IMR-90 (cell line): ENCODE measurements around the gene PLXDC2. TPM values are rescaled to one million over a fixed set of nuclear protein-coding genes. Genes with fewer than 3 reads are reported as not detected.

Experiments used
- ATAC-seq: fragments of 200-7000 bp; cut with Tn5 transposase; 2 replicates; pipeline ENCODE4 v1.9.1; 2020; ENCODE audit warnings: low read depth, mild to moderate bottlenecking, moderate library complexity
- BruUV-seq: library from RNA; stranded (reverse); fragments of 400-500 nt; replicated peaks from 2 replicates; lab custom pipeline; 2021; lab: Mats Ljungman, UMichigan
- CTCF ChIA-PET: fragments of 300-600 bp; formaldehyde crosslinking; extraction: SDS; loops from one replicate; lab custom pipeline; 2021; ENCODE audit warnings: antibody characterized with exemption; lab: Yijun Ruan, JAX
- POLR2A ChIA-PET: fragments of 300-600 bp; sonication (Branson Sonifier 250); formaldehyde crosslinking; loops from one replicate; lab custom pipeline; 2022; ENCODE audit warnings: antibody characterized with exemption; ENCODE audit not compliant: unreplicated experiment; lab: Charles Lee
- DNase-seq: peaks from one replicate; pipeline ENCODE4 v3.0.0; 2013
- H2AFZ ChIP-seq: replicated peaks from 2 replicates; pipeline ENCODE3; 2013; ENCODE audit warnings: low read length, mild to moderate bottlenecking; ENCODE audit not compliant: poor library complexity
- H2AK5ac ChIP-seq: 2 replicates; pipeline ENCODE4 v1.6.1; 2013; ENCODE audit warnings: low read depth, low read length, inconsistent platforms
- H2AK9ac ChIP-seq: replicated peaks from 2 replicates; pipeline ENCODE3; 2013; ENCODE audit warnings: mild to moderate bottlenecking, low read depth, low read length, moderate library complexity; ENCODE audit not compliant: poor library complexity
- H2BK120ac ChIP-seq: 2 replicates; pipeline ENCODE4 v1.6.1; 2013; ENCODE audit warnings: low read depth, low read length, inconsistent platforms
- H2BK15ac ChIP-seq: 3 replicates; pipeline ENCODE4 v1.6.1; 2013; ENCODE audit warnings: low read depth, low read length, inconsistent platforms
- H2BK20ac ChIP-seq: 2 replicates; pipeline ENCODE4 v1.6.1; 2013; ENCODE audit warnings: low read depth, mild to moderate bottlenecking, inconsistent platforms, low read length, moderate library complexity
- H2BK5ac ChIP-seq: 2 replicates; pipeline ENCODE4 v1.6.1; 2013; ENCODE audit warnings: mild to moderate bottlenecking, low read depth, low read length, inconsistent platforms; ENCODE audit not compliant: poor library complexity, severe bottlenecking
- H3K14ac ChIP-seq: replicated peaks from 2 replicates; pipeline ENCODE4 v1.6.1; 2013; ENCODE audit warnings: low read depth, low read length, inconsistent platforms
- H3K18ac ChIP-seq: 2 replicates; pipeline ENCODE4 v1.6.1; 2013; ENCODE audit warnings: low read depth, low read length, control low read depth
- H3K23ac ChIP-seq: 2 replicates; pipeline ENCODE4 v1.6.1; 2013; ENCODE audit warnings: low read depth, low read length, inconsistent platforms
- H3K27ac ChIP-seq: 2 replicates; pipeline ENCODE4 v1.5.1; 2013; ENCODE audit warnings: mild to moderate bottlenecking, control low read depth, low read length; ENCODE audit not compliant: insufficient read depth
- H3K27me3 ChIP-seq: 2 replicates; pipeline ENCODE4 v1.6.1; 2013; ENCODE audit warnings: low read length; ENCODE audit not compliant: control insufficient read depth, insufficient read depth
- H3K36me3 ChIP-seq: 2 replicates; pipeline ENCODE4 v1.6.1; 2013; ENCODE audit warnings: low read length, mixed read lengths; ENCODE audit not compliant: control insufficient read depth, insufficient read depth
- H3K4ac ChIP-seq: 2 replicates; pipeline ENCODE4 v1.6.1; 2013; ENCODE audit warnings: low read depth, low read length, inconsistent platforms
- H3K4me1 ChIP-seq: 2 replicates; pipeline ENCODE4 v1.6.1; 2013; ENCODE audit warnings: low read length, mixed read lengths; ENCODE audit not compliant: control insufficient read depth, insufficient read depth
- H3K4me2 ChIP-seq: 2 replicates; pipeline ENCODE4 v1.6.1; 2013; ENCODE audit warnings: low read depth, mild to moderate bottlenecking, control low read depth, low read length, moderate library complexity
- H3K4me3 ChIP-seq: 2 replicates; pipeline ENCODE4 v1.5.1; 2013; ENCODE audit warnings: low read depth, mild to moderate bottlenecking, control low read depth, low read length, moderate library complexity; ENCODE audit not compliant: insufficient read depth
- H3K56ac ChIP-seq: 2 replicates; pipeline ENCODE4 v1.6.1; 2013; ENCODE audit warnings: low read length, inconsistent platforms; ENCODE audit not compliant: insufficient read depth; ENCODE audit errors: extremely low read depth
- H3K79me1 ChIP-seq, 2 experiments: 2 replicates each; pipeline ENCODE4 v1.6.1; 2013; ENCODE audit warnings: low read length in 2 of 2, inconsistent platforms in 1 of 2, low read depth in 1 of 2
- H3K9ac ChIP-seq: 2 replicates; pipeline ENCODE4 v1.6.1; 2013; ENCODE audit warnings: low read depth, low read length, control low read depth
- H3K9me1 ChIP-seq: 2 replicates; pipeline ENCODE4 v1.6.1; 2013; ENCODE audit warnings: low read length, inconsistent platforms; ENCODE audit not compliant: insufficient read depth
- H3K9me3 ChIP-seq: 2 replicates; pipeline ENCODE4 v1.6.1; 2013; ENCODE audit warnings: low read length; ENCODE audit not compliant: control insufficient read depth, insufficient read depth
- H4K20me1 ChIP-seq: 2 replicates; pipeline ENCODE4 v1.6.1; 2013; ENCODE audit warnings: low read length, inconsistent platforms; ENCODE audit not compliant: insufficient read depth
- H4K5ac ChIP-seq: 2 replicates; pipeline ENCODE4 v1.6.1; 2013; ENCODE audit warnings: mild to moderate bottlenecking, low read depth, low read length, control low read depth
- H4K8ac ChIP-seq, 2 experiments: 2 replicates each; pipeline ENCODE4 v1.6.1; 2013; ENCODE audit warnings: low read depth in 2 of 2, low read length in 2 of 2, control low read depth in 1 of 2, inconsistent platforms in 1 of 2
- H4K91ac ChIP-seq: 2 replicates; pipeline ENCODE4 v1.6.1; 2013; ENCODE audit warnings: low read depth, low read length, inconsistent platforms; ENCODE audit not compliant: insufficient read depth
- BHLHE40 ChIP-seq: fragments of 150-350 bp; IDR thresholded peaks from 2 replicates; pipeline ENCODE4 v1.6.1; 2016; ENCODE audit warnings: mild to moderate bottlenecking, low read depth, low read length
- CEBPB ChIP-seq: IDR thresholded peaks from 2 replicates; pipeline ENCODE4 v1.6.1; 2012; ENCODE audit warnings: low read depth, low read length, improper control_type of control experiment
- CHD1 ChIP-seq: IDR thresholded peaks from 2 replicates; pipeline ENCODE4 v1.6.1; 2012; ENCODE audit warnings: low read depth, low read length, improper control_type of control experiment
- FOS ChIP-seq: fragments of 150-350 bp; IDR thresholded peaks from 2 replicates; pipeline ENCODE4 v1.6.1; 2016; ENCODE audit warnings: low read depth, low read length
- MAFK ChIP-seq: IDR thresholded peaks from 2 replicates; pipeline ENCODE4 v1.6.1; 2012; ENCODE audit warnings: low read depth, low read length, improper control_type of control experiment
- MAZ ChIP-seq: IDR thresholded peaks from 2 replicates; pipeline ENCODE4 v1.6.1; 2012; ENCODE audit warnings: low read depth, mild to moderate bottlenecking, low read length, improper control_type of control experiment, moderate library complexity, borderline replicate concordance
- MXI1 ChIP-seq: IDR thresholded peaks from 2 replicates; pipeline ENCODE4 v1.6.1; 2012; ENCODE audit warnings: low read depth, mild to moderate bottlenecking, low read length, moderate library complexity, borderline replicate concordance
- NFE2L2 ChIP-seq: fragments of 150-350 bp; IDR thresholded peaks from 2 replicates; pipeline ENCODE4 v1.6.1; 2016; ENCODE audit warnings: low read depth, mild to moderate bottlenecking, low read length
- POLR2A ChIP-seq: IDR thresholded peaks from 2 replicates; pipeline ENCODE4 v1.6.1; 2012; ENCODE audit warnings: mild to moderate bottlenecking, low read depth, low read length
- RAD21 ChIP-seq: IDR thresholded peaks from 2 replicates; pipeline ENCODE4 v1.6.1; 2012; ENCODE audit warnings: low read length, improper control_type of control experiment
- RCOR1 ChIP-seq: IDR thresholded peaks from 2 replicates; pipeline ENCODE4 v1.6.1; 2012; ENCODE audit warnings: mild to moderate bottlenecking, low read length, improper control_type of control experiment; ENCODE audit not compliant: insufficient replicate concordance
- RFX5 ChIP-seq: IDR thresholded peaks from 2 replicates; pipeline ENCODE4 v1.8.0; 2012; ENCODE audit warnings: low read depth, mild to moderate bottlenecking, low read length, moderate library complexity
- SMC3 ChIP-seq: fragments of 150-350 bp; IDR thresholded peaks from 2 replicates; pipeline ENCODE4 v1.6.1; 2016; ENCODE audit warnings: low read depth, mild to moderate bottlenecking, antibody characterized with exemption, low read length, moderate library complexity
- dilution Hi-C: fragments of 300-500 bp; cut with HindIII; formaldehyde crosslinking; loops from one replicate; pipeline ENCODE4 v1.14.3; 2018; ENCODE audit warnings: low sequenced_read_pairs; ENCODE audit not compliant: unreplicated experiment
- in situ Hi-C: fragments of 300-500 bp; cut with MboI; formaldehyde crosslinking; loops from 3 replicates; pipeline ENCODE4 v1.14.3; 2019; ENCODE audit warnings: low sequenced_read_pairs, inconsistent platforms, mixed read lengths
- intact Hi-C: fragments of 100-400 bp; cut with micrococcal nuclease; formaldehyde crosslinking; loops from 2 replicates; pipeline ENCODE4 v1.10.0; 2022
- polyA plus RNA-seq, 3 experiments: library from polyadenylated mRNA; depleted of rRNA; stranded (reverse); fragments of >200 nt; gene quantifications; 2 replicates each; pipeline ENCODE4 v1.2.3, GENCODE V29; 2012; ENCODE audit warnings: low replicate concordance in 1 of 3
- total RNA-seq: library from RNA; depleted of rRNA; stranded (reverse); fragments of >200 nt; gene quantifications from 2 replicates; pipeline ENCODE4 v1.2.3, GENCODE V29; 2012
- TF ChIP-seq, protein P1 (sequence below): fragments of 150-350 bp; IDR thresholded peaks from 2 replicates; pipeline ENCODE4 v1.6.1; 2017; ENCODE audit warnings: mild to moderate bottlenecking, antibody characterized with exemption, low read length, low read depth
- TF ChIP-seq, protein P2 (sequence below): fragments of 150-350 bp; IDR thresholded peaks from 2 replicates; pipeline ENCODE4 v1.6.1; 2016; ENCODE audit warnings: low read depth, mild to moderate bottlenecking, low read length, moderate library complexity, borderline replicate concordance
- TF ChIP-seq, protein P3 (sequence below): conservative IDR thresholded peaks from 2 replicates; pipeline ENCODE4 v1.5.1; 2012; ENCODE audit warnings: mild to moderate bottlenecking, low read depth, low read length, improper control_type of control experiment

PLXDC2 gene
- total and polyA plus RNA-seq, 2 of the 4 experiments (the other 2 are of a cell fraction) = 3.2 to 6.1 TPM

DNA sequence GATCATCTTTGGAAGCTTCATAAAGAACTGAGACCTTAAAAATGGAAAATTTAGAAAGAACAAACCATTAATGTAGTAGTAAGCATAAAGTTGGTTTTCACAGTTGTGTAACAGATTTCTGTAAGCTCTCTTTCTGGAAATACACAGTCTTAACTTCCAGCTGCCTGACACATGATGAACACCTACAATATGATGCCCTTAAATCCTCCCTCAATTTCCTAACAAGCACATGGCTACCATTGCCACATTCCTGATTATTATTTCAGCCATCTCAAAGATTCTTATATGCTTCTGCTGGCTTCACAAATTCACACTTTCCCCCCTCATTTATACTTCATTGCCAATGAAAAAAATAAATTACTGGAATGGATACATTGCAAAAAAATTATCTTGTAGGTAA is 49.4 kb downstream of the PLXDC2 start:
- no peak overlapping the region for H2BK5ac ChIP-seq
- ChIA-PET CTCF (no interaction called here), POLR2A (no interaction called here)
- H3K18ac ChIP-seq = no peak overlapping the region
- no peak overlapping the region for H2AK5ac ChIP-seq
- no peak overlapping the region for H2AFZ ChIP-seq
- ATAC-seq = no peak
- no peaks in the 10 kb centered on the region for H4K20me1 ChIP-seq
- H3K9me3 ChIP-seq = no peaks in the 10 kb centered on the region
- H3K27me3 ChIP-seq = no peaks in the 10 kb centered on the region
- H3K9ac ChIP-seq = no peak overlapping the region
- no peaks in the 10 kb centered on the region for H3K79me1 ChIP-seq
- BruUV-seq = no TSS peak
- no peak for DNase-seq
- H2BK120ac ChIP-seq = no peak overlapping the region
- H3K4ac ChIP-seq = no peak overlapping the region
- no peak overlapping the region for H4K8ac ChIP-seq
- in situ Hi-C loops = no loop called here
- no peak overlapping the region for H3K23ac ChIP-seq
- no peak overlapping the region for H3K14ac ChIP-seq
- dilution Hi-C loops = no loop called here
- no peak overlapping the region for H3K27ac ChIP-seq
- no peak for TF ChIP-seq CEBPB
- no peak for TF ChIP-seq POLR2A
- TF ChIP-seq, protein P1, sequence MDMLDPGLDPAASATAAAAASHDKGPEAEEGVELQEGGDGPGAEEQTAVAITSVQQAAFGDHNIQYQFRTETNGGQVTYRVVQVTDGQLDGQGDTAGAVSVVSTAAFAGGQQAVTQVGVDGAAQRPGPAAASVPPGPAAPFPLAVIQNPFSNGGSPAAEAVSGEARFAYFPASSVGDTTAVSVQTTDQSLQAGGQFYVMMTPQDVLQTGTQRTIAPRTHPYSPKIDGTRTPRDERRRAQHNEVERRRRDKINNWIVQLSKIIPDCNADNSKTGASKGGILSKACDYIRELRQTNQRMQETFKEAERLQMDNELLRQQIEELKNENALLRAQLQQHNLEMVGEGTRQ = no peak
- TF ChIP-seq, protein P2, sequence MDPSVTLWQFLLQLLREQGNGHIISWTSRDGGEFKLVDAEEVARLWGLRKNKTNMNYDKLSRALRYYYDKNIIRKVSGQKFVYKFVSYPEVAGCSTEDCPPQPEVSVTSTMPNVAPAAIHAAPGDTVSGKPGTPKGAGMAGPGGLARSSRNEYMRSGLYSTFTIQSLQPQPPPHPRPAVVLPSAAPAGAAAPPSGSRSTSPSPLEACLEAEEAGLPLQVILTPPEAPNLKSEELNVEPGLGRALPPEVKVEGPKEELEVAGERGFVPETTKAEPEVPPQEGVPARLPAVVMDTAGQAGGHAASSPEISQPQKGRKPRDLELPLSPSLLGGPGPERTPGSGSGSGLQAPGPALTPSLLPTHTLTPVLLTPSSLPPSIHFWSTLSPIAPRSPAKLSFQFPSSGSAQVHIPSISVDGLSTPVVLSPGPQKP = no peak
- no peak for TF ChIP-seq RCOR1
- no peak for TF ChIP-seq SMC3
- TF ChIP-seq NFE2L2 = no peak
- TF ChIP-seq MAZ = no peak
- TF ChIP-seq CHD1 = no peak
- no peak for TF ChIP-seq MAFK
- no peak for TF ChIP-seq RAD21
- no peak for TF ChIP-seq MXI1
- TF ChIP-seq BHLHE40 = no peak
- TF ChIP-seq RFX5 = no peak
- no peak for TF ChIP-seq FOS
- TF ChIP-seq, protein P3, sequence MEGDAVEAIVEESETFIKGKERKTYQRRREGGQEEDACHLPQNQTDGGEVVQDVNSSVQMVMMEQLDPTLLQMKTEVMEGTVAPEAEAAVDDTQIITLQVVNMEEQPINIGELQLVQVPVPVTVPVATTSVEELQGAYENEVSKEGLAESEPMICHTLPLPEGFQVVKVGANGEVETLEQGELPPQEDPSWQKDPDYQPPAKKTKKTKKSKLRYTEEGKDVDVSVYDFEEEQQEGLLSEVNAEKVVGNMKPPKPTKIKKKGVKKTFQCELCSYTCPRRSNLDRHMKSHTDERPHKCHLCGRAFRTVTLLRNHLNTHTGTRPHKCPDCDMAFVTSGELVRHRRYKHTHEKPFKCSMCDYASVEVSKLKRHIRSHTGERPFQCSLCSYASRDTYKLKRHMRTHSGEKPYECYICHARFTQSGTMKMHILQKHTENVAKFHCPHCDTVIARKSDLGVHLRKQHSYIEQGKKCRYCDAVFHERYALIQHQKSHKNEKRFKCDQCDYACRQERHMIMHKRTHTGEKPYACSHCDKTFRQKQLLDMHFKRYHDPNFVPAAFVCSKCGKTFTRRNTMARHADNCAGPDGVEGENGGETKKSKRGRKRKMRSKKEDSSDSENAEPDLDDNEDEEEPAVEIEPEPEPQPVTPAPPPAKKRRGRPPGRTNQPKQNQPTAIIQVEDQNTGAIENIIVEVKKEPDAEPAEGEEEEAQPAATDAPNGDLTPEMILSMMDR = no peak
- H2AK9ac ChIP-seq = no peak overlapping the region
- H3K9me1 ChIP-seq = no peaks in the 10 kb centered on the region
- intact Hi-C loops = no loop called here
- H3K56ac ChIP-seq = no peak overlapping the region
- no peak overlapping the region for H3K4me2 ChIP-seq
- no peak overlapping the region for H4K91ac ChIP-seq
- H2BK20ac ChIP-seq = no peak overlapping the region
- H3K4me3 ChIP-seq = no peak overlapping the region
- no peak overlapping the region for H4K5ac ChIP-seq
- H2BK15ac ChIP-seq = no peak overlapping the region
- H3K36me3 ChIP-seq = no peaks in the 10 kb centered on the region
- H3K4me1 ChIP-seq = no peaks in the 10 kb centered on the region
